Upper lobe of right lung (tissue), 1 donor: Measurements from ENCODE around the gene OSBPL10. TPM values are rescaled to one million over a fixed set of nuclear protein-coding genes. Genes with fewer than 3 reads are reported as not detected.

Experiments
- ATAC-seq: fragments of 200-7000 bp; cut with Tn5 transposase; one replicate; pipeline ENCODE4 v1.9.1; 2020; ENCODE audit warnings: mild to moderate bottlenecking, moderate library complexity
- DNase-seq: peaks from one replicate; pipeline ENCODE4 v3.0.0-alpha.2; 2020
- H3K27ac ChIP-seq: fragments of 200-600 bp; one replicate; pipeline ENCODE4 v1.8.0; 2022
- H3K27me3 ChIP-seq: fragments of 200-600 bp; one replicate; pipeline ENCODE4 v1.8.0; 2022; ENCODE audit warnings: mild to moderate bottlenecking
- H3K36me3 ChIP-seq: fragments of 200-600 bp; one replicate; pipeline ENCODE4 v1.8.0; 2022
- H3K4me1 ChIP-seq: fragments of 200-600 bp; one replicate; pipeline ENCODE4 v1.8.0; 2022
- H3K4me3 ChIP-seq: fragments of 200-600 bp; one replicate; pipeline ENCODE4 v1.8.0; 2022; ENCODE audit warnings: mild to moderate bottlenecking
- H3K9me3 ChIP-seq: fragments of 200-600 bp; one replicate; pipeline ENCODE4 v1.8.0; 2022
- CTCF ChIP-seq: fragments of 200-600 bp; IDR thresholded peaks from one replicate; pipeline ENCODE4 v1.8.0; 2022; ENCODE audit warnings: antibody characterized with exemption
- intact Hi-C: fragments of 100-400 bp; cut with DNase I; formaldehyde crosslinking; loops from one replicate; pipeline ENCODE4 v1.11.0; 2022
- total RNA-seq: library from RNA; stranded (reverse); fragmentation: NEBNext Ultra II Directional; extraction: Animal tissue kit (Norgen Biotek cat#: 25700); gene quantifications from one replicate; pipeline ENCODE4 v1.2.1, GENCODE V29; 2021
- donor health status: DM: no; HTN: yes; CAD: no; lungs with severe emphysema.

OSBPL10 gene
- total RNA-seq, 1 donor from 2014 or later = 30.8 TPM

- no peaks in the 10 kb centered on the region for H3K9me3 ChIP-seq
- no peaks in the 10 kb centered on the region for H3K36me3 ChIP-seq
- no peak overlapping the region for H3K27ac ChIP-seq
- intact Hi-C loops = no loop called here
- peaks cover 31% of the 10 kb centered on the region for H3K4me1 ChIP-seq
- ATAC-seq (no peak), DNase-seq (no peak)
- H3K4me3 ChIP-seq = no peak overlapping the region
- H3K27me3 ChIP-seq = no peaks in the 10 kb centered on the region
- TF ChIP-seq CTCF = no peak
Observed at GRCh38 chr3:31936420-31937060, 44.5 kb downstream of the OSBPL10 start.

GRCh38 chr3:31934866-31935265 lies 46.2 kb downstream of the OSBPL10 start:
- intact Hi-C loops = no loop called here
- H3K36me3 ChIP-seq = no peaks in the 10 kb centered on the region
- no peak overlapping the region for H3K27ac ChIP-seq
- H3K27me3 ChIP-seq = no peaks in the 10 kb centered on the region
- H3K4me1 ChIP-seq = peaks cover 24% of the 10 kb centered on the region
- no peaks in the 10 kb centered on the region for H3K9me3 ChIP-seq
- ATAC-seq (peak; percentile 79), DNase-seq (no peak)
- no peak for TF ChIP-seq CTCF
- no peak overlapping the region for H3K4me3 ChIP-seq

GRCh38 chr3:31934018-31934417 lies 47.0 kb downstream of the OSBPL10 start:
- H3K27me3 ChIP-seq = no peaks in the 10 kb centered on the region
- no peak overlapping the region for H3K4me3 ChIP-seq
- peaks cover 24% of the 10 kb centered on the region for H3K4me1 ChIP-seq
- H3K36me3 ChIP-seq = no peaks in the 10 kb centered on the region
- TF ChIP-seq CTCF = no peak
- DNase-seq = no peak
- intact Hi-C loops = no loop called here
- no peak for ATAC-seq
- no peak overlapping the region for H3K27ac ChIP-seq
- no peaks in the 10 kb centered on the region for H3K9me3 ChIP-seq

- ATAC-seq (no peak), DNase-seq (no peak)
- no peaks in the 10 kb centered on the region for H3K36me3 ChIP-seq
- no peak overlapping the region for H3K27ac ChIP-seq
- no peaks in the 10 kb centered on the region for H3K27me3 ChIP-seq
- TF ChIP-seq CTCF = no peak
- peaks cover 24% of the 10 kb centered on the region for H3K4me1 ChIP-seq
- intact Hi-C loops = no loop called here
- no peak overlapping the region for H3K4me3 ChIP-seq
- H3K9me3 ChIP-seq = no peaks in the 10 kb centered on the region
Observed at GRCh38 chr3:31932990-31933389, 48.1 kb downstream of the OSBPL10 start.

- no peak for ATAC-seq
- no peak for DNase-seq
- H3K4me1 ChIP-seq = peaks cover 13% of the 10 kb centered on the region
- H3K36me3 ChIP-seq = no peaks in the 10 kb centered on the region
- no peaks in the 10 kb centered on the region for H3K9me3 ChIP-seq
- no peak for TF ChIP-seq CTCF
- H3K27me3 ChIP-seq = no peaks in the 10 kb centered on the region
- H3K4me3 ChIP-seq = no peak overlapping the region
- intact Hi-C loops = no loop called here
- no peak overlapping the region for H3K27ac ChIP-seq
Observed at GRCh38 chr3:31929826-31930502, 51.1 kb downstream of the OSBPL10 start.
